ENCODE data around the gene CTU1. TPM values are rescaled to one million over a fixed set of nuclear protein-coding genes. Genes with fewer than 3 reads are reported as not detected.

CTU1 gene
- total RNA-seq, 2 experiments from 2014 or later, result 8.3 to 13.3 TPM

DNA sequence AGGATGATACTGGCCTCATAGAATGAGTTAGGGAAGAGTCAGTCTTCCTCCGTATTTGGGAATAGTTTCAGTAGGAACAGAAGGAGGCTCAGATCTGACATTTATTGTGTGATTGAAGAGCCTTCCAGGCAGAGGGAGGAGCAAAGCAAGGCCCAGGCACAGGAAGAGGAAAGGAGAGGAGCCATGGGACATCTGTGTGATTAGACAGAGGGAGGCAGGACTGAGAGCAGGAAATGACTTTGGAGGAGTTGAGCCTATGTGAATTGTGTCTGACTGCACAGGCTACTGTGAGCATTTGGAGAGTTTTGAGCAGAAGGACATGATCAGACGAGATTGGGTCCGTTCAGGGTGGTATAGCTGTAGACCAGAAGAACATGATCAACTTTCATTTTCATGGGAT lies 42.4 kb upstream of the CTU1 start:
- Histone ChIP-seq H3K79me2 (ENCODE audit: insufficient read depth, low read depth, low read length) (no peaks in the 10 kb centered on the region), H3K4me2 (ENCODE audit: low read length) (no peak overlapping the region), H3K36me3 (ENCODE audit: insufficient read depth, low read length) (no peaks in the 10 kb centered on the region), H4K20me1 (ENCODE audit: insufficient read depth, low read length) (no peaks in the 10 kb centered on the region), H3K9me2 (ENCODE audit: insufficient read depth, low read length) (no peaks in the 10 kb centered on the region), H3K4me1 (ENCODE audit: insufficient read depth, low read length, poor library complexity, severe bottlenecking) (no peaks in the 10 kb centered on the region), H2AFZ (ENCODE audit: low read length) (no peak overlapping the region), H3K27ac (ENCODE audit: low read depth, low read length, poor library complexity, severe bottlenecking) (no peak overlapping the region), H3K9me3 (ENCODE audit: low read length) (no peaks in the 10 kb centered on the region), H3K4me3 (ENCODE audit: low read depth, low read length, poor library complexity, severe bottlenecking) (no peak overlapping the region)
- DNase-seq (ENCODE audit: low spot score), result no peak
- intact Hi-C loops (cut with micrococcal nuclease; ENCODE audit: unreplicated experiment), result no loop called here
- POLR2A ChIA-PET, result no interaction called here
- CTCF ChIA-PET (ENCODE audit: unreplicated experiment), result no interaction called here
- no TSS peak for BruUV-seq (replicated peaks)
- TF ChIP-seq EZH2phosphoT487 (IDR thresholded peaks at IDR 0.05; ENCODE audit: borderline replicate concordance, low read depth, low read length) (no peak), CTCF (conservative IDR thresholded peaks at IDR 0.05; ENCODE audit: low read length) (no peak)

DNA sequence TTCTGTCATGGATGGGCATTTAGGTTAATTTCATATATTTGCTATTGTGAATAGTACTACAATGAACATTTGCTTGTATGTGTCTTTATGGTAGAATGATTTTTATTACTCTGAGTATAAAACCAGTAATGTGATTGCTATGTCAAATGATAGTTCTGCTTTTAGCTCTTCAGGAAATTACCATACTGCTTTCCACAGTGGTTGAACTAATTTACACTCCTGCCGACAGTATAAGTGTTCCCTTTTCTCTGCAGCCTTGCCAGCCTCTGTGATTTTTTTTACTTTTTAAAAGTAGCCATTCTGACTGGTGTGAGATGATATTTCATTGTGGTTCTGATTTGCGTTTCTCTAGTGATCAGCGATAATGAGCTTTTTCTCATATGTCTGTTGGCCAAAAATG lies 40.4 kb upstream of the CTU1 start:
- Histone ChIP-seq H3K9me3 (ENCODE audit: low read length) (no peaks in the 10 kb centered on the region), H3K4me3 (ENCODE audit: low read depth, low read length, poor library complexity, severe bottlenecking) (no peak overlapping the region), H3K9me2 (ENCODE audit: insufficient read depth, low read length) (no peaks in the 10 kb centered on the region), H2AFZ (ENCODE audit: low read length) (no peak overlapping the region), H3K79me2 (ENCODE audit: insufficient read depth, low read depth, low read length) (no peaks in the 10 kb centered on the region), H3K4me2 (ENCODE audit: low read length) (no peak overlapping the region), H4K20me1 (ENCODE audit: insufficient read depth, low read length) (no peaks in the 10 kb centered on the region), H3K4me1 (ENCODE audit: insufficient read depth, low read length, poor library complexity, severe bottlenecking) (no peaks in the 10 kb centered on the region), H3K36me3 (ENCODE audit: insufficient read depth, low read length) (no peaks in the 10 kb centered on the region), H3K27ac (ENCODE audit: low read depth, low read length, poor library complexity, severe bottlenecking) (no peak overlapping the region)
- no TSS peak for BruUV-seq (replicated peaks)
- intact Hi-C loops (cut with micrococcal nuclease; ENCODE audit: unreplicated experiment), result no loop called here
- DNase-seq (ENCODE audit: low spot score), result no peak
- ChIA-PET CTCF (ENCODE audit: unreplicated experiment) (no interaction called here), POLR2A (no interaction called here)
- TF ChIP-seq EZH2phosphoT487 (IDR thresholded peaks at IDR 0.05; ENCODE audit: borderline replicate concordance, low read depth, low read length), result no peak
- no peak for TF ChIP-seq CTCF (conservative IDR thresholded peaks at IDR 0.05; ENCODE audit: low read length)

- POLR2A ChIA-PET, result no interaction called here
- H4K20me1 ChIP-seq (ENCODE audit: insufficient read depth, low read length), result no peaks in the 10 kb centered on the region
- BruUV-seq (replicated peaks), result no TSS peak
- H3K4me3 ChIP-seq (ENCODE audit: low read depth, low read length, poor library complexity, severe bottlenecking), result no peak overlapping the region
- DNase-seq (ENCODE audit: low spot score), result no peak
- H3K36me3 ChIP-seq (ENCODE audit: insufficient read depth, low read length), result no peaks in the 10 kb centered on the region
- H2AFZ ChIP-seq (ENCODE audit: low read length), result no peak overlapping the region
- intact Hi-C loops (cut with micrococcal nuclease; ENCODE audit: unreplicated experiment), result no loop called here
- TF ChIP-seq CTCF (conservative IDR thresholded peaks at IDR 0.05; ENCODE audit: low read length) (no peak), EZH2phosphoT487 (IDR thresholded peaks at IDR 0.05; ENCODE audit: borderline replicate concordance, low read depth, low read length) (no peak)
- no peaks in the 10 kb centered on the region for H3K79me2 ChIP-seq (ENCODE audit: insufficient read depth, low read depth, low read length)
- H3K9me3 ChIP-seq (ENCODE audit: low read length), result no peaks in the 10 kb centered on the region
- no peak overlapping the region for H3K27ac ChIP-seq (ENCODE audit: low read depth, low read length, poor library complexity, severe bottlenecking)
- H3K4me2 ChIP-seq (ENCODE audit: low read length), result no peak overlapping the region
- CTCF ChIA-PET (ENCODE audit: unreplicated experiment), result no interaction called here
- H3K9me2 ChIP-seq (ENCODE audit: insufficient read depth, low read length), result no peaks in the 10 kb centered on the region
- H3K4me1 ChIP-seq (ENCODE audit: insufficient read depth, low read length, poor library complexity, severe bottlenecking), result no peaks in the 10 kb centered on the region
These were observed 39.5 kb upstream of the CTU1 start for GRCh38 chr19:51147663-51148062.
